Right cardiac atrium (tissue), 5 donors: ENCODE results near the gene PC. TPM values are rescaled to one million over a fixed set of nuclear protein-coding genes. Genes with fewer than 3 reads are reported as not detected.

Source experiments
- microRNA-seq, 2 donors: library from miRNA; unstranded; fragments of <30 nt; microRNA quantifications; one replicate each; pipeline ENCODE4 v1.2.0, GENCODE V29; 2020 to 2021
- polyA plus RNA-seq: library from polyadenylated mRNA; stranded (reverse); fragments of 200-250 nt; gene quantifications from one replicate; pipeline ENCODE4 v1.2.3, GENCODE V29; 2013
- total RNA-seq, 4 donors: library from RNA; stranded (reverse); fragmentation: NEBNext Ultra II Directional; extraction: Animal tissue kit (Norgen Biotek cat#: 25700); gene quantifications; one replicate each; pipeline ENCODE4 v1.2.1, GENCODE V29; 2021
- donor health status: healthy with polysubstance abuse.
- donor health status: DM: no; HTN: yes; CAD: no.
- donor health status: DM: no; HTN: no; CAD: no.
- donor health status: DM: no; HTN: yes; CAD: no; lungs with severe emphysema.
- donor health status: DM: yes; HTN: yes; CAD: no.

PC gene
- total and polyA plus RNA-seq, 5 donors = 7.2 to 22.6 (median 9.6) TPM

Small RNAs within 50 kb of the gene (microRNA-seq; reads per million reads assigned to microRNA genes)
- 0 reads per million in 2 donors for gene MIR3163

Other genes with a start within 250 kb of the PC start
- gene SPTBN2, start 229.2 kb downstream of the PC start, total RNA-seq = 1 to 10 TPM; 2.3 to 7.0 (median 3.1) TPM
- gene SPTBN2, start 229.2 kb downstream of the PC start, polyA plus RNA-seq = 0.38 TPM
- 1 to 10 TPM; 5.3 to 9.4 (median 6.8) TPM for gene RCE1, start 114.9 kb downstream of the PC start, total RNA-seq
- gene RCE1, start 114.9 kb downstream of the PC start, polyA plus RNA-seq = 4.8 TPM
- 10 to 100 TPM; 10.8 to 14.6 (median 11.6) TPM for gene LRFN4, start 101.3 kb downstream of the PC start, total RNA-seq
- 11.8 TPM for gene LRFN4, start 101.3 kb downstream of the PC start, polyA plus RNA-seq
- not detected for gene C11orf86, start 16.9 kb upstream of the PC start, total RNA-seq
- gene C11orf86, start 16.9 kb upstream of the PC start, polyA plus RNA-seq = not detected
- gene SYT12, start 64.8 kb upstream of the PC start, total RNA-seq = 1 to 10 TPM in 1 of 4 donors, under 1 TPM in 3; 0.11 to 1.4 (median 0.24) TPM
- 0.18 TPM for gene SYT12, start 64.8 kb upstream of the PC start, polyA plus RNA-seq
- gene RHOD, start 98.5 kb upstream of the PC start, total RNA-seq = 10 to 100 TPM; 34.2 to 51.0 (median 44.5) TPM
- gene RHOD, start 98.5 kb upstream of the PC start, polyA plus RNA-seq = 65.2 TPM
- gene KDM2A, start 160.9 kb upstream of the PC start, total RNA-seq = 10 to 100 TPM; 42.5 to 49.8 (median 46.5) TPM
- gene KDM2A, start 160.9 kb upstream of the PC start, polyA plus RNA-seq = 27.1 TPM